HEK293T (cell line): ENCODE results near the gene ACCSL.

Experiments
- CTCF ChIA-PET: fragments of 350-600 bp; formaldehyde crosslinking; extraction: SDS; loops from one replicate; lab custom pipeline; 2021; ENCODE audit warnings: antibody characterized with exemption, inconsistent platforms; lab: Yijun Ruan, JAX
- POLR2A ChIA-PET: fragments of 350-600 bp; formaldehyde crosslinking; extraction: SDS; loops from one replicate; lab custom pipeline; 2020; ENCODE audit warnings: antibody characterized with exemption, inconsistent platforms; lab: Yijun Ruan, JAX
- DNase-seq: peaks from one replicate; pipeline ENCODE4 v3.0.0; 2012; ENCODE audit warnings: mixed read lengths; ENCODE audit errors: extremely low spot score
- ARNT ChIP-seq: fragments of 450-650 bp; IDR thresholded peaks from 2 replicates; pipeline ENCODE4 v1.6.1; 2017; ENCODE audit warnings: mild to moderate bottlenecking
- BHLHE40 ChIP-seq: fragments of 450-650 bp; IDR thresholded peaks from 2 replicates; pipeline ENCODE4 v1.6.1; 2016; ENCODE audit warnings: mild to moderate bottlenecking, moderate library complexity, borderline replicate concordance
- CTBP1 ChIP-seq: fragments of 450-650 bp; IDR thresholded peaks from 2 replicates; pipeline ENCODE4 v1.6.1; 2016; ENCODE audit warnings: borderline replicate concordance
- ELF4 ChIP-seq: fragments of 450-650 bp; IDR thresholded peaks from 2 replicates; pipeline ENCODE4 v1.6.1; 2017; ENCODE audit warnings: antibody characterized with exemption
- FOXA1 ChIP-seq: fragments of 450-650 bp; IDR thresholded peaks from 2 replicates; pipeline ENCODE4 v1.6.1; 2016; ENCODE audit warnings: mild to moderate bottlenecking
- FOXK2 ChIP-seq: fragments of 450-650 bp; IDR thresholded peaks from 2 replicates; pipeline ENCODE4 v1.6.1; 2016; ENCODE audit warnings: mild to moderate bottlenecking
- FOXM1 ChIP-seq: fragments of 450-650 bp; IDR thresholded peaks from 2 replicates; pipeline ENCODE4 v1.6.1; 2017; ENCODE audit warnings: mild to moderate bottlenecking, borderline replicate concordance
- HDGF ChIP-seq: fragments of 450-650 bp; IDR thresholded peaks from 2 replicates; pipeline ENCODE4 v1.6.1; 2017; ENCODE audit warnings: antibody characterized with exemption, borderline replicate concordance
- L3MBTL2 ChIP-seq: fragments of 450-650 bp; conservative IDR thresholded peaks from 2 replicates; pipeline ENCODE4 v1.6.1; 2016; ENCODE audit warnings: mild to moderate bottlenecking
- LEF1 ChIP-seq: fragments of 450-650 bp; IDR thresholded peaks from 2 replicates; pipeline ENCODE4 v1.6.1; 2017; ENCODE audit warnings: mild to moderate bottlenecking, borderline replicate concordance
- NFRKB ChIP-seq: fragments of 450-650 bp; IDR thresholded peaks from 2 replicates; pipeline ENCODE4 v1.6.1; 2016; ENCODE audit warnings: mild to moderate bottlenecking, moderate library complexity
- PKNOX1 ChIP-seq: fragments of 450-650 bp; IDR thresholded peaks from 2 replicates; pipeline ENCODE4 v1.6.1; 2016
- SP1 ChIP-seq: fragments of 450-650 bp; IDR thresholded peaks from 2 replicates; pipeline ENCODE4 v1.6.1; 2017
- SUZ12 ChIP-seq: fragments of 450-650 bp; IDR thresholded peaks from 2 replicates; pipeline ENCODE4 v1.6.1; 2016; ENCODE audit warnings: mild to moderate bottlenecking
- TARDBP ChIP-seq: fragments of 450-650 bp; IDR thresholded peaks from 2 replicates; pipeline ENCODE4 v1.6.1; 2016
- ZNF384 ChIP-seq: fragments of 450-650 bp; IDR thresholded peaks from 2 replicates; pipeline ENCODE4 v1.6.1; 2016

Gene ACCSL

GRCh38 chr11:44025727-44026126 is 22.1 kb upstream of the ACCSL start:
- no peak for DNase-seq
- no peak for TF ChIP-seq BHLHE40
- TF ChIP-seq HDGF = no peak
- TF ChIP-seq FOXA1 = no peak
- no peak for TF ChIP-seq LEF1
- TF ChIP-seq ARNT = no peak
- TF ChIP-seq L3MBTL2 = no peak
- CTCF ChIA-PET = no interaction called here

GRCh38 chr11:44028401-44028800 is 19.4 kb upstream of the ACCSL start:
- TF ChIP-seq NFRKB (no peak), L3MBTL2 (no peak)
- POLR2A ChIA-PET = no interaction called here
- CTCF ChIA-PET = interaction anchor here (0.6 kb wide), 1 partner anchor 81 kb away, joined by 4 read pairs; no protein-coding TSS in a partner anchor
- DNase-seq = no peak

More at GRCh38 chr11:44025727-44026126, 22.1 kb upstream of the ACCSL start:
- POLR2A ChIA-PET = no interaction called here

GRCh38 chr11:44028816-44029506 is 18.8 kb upstream of the ACCSL start:
- TF ChIP-seq FOXA1 (no peak), FOXM1 (no peak), PKNOX1 (no peak), NFRKB (no peak), ARNT (no peak), BHLHE40 (no peak), ELF4 (no peak), CTBP1 (no peak), L3MBTL2 (no peak), ZNF384 (no peak), HDGF (no peak)
- ChIA-PET CTCF (no interaction called here), POLR2A (no interaction called here)
- no peak for DNase-seq

GRCh38 chr11:44029507-44029845 is 18.3 kb upstream of the ACCSL start:
- POLR2A ChIA-PET = no interaction called here
- CTCF ChIA-PET = no interaction called here
- DNase-seq = no peak
- TF ChIP-seq ZNF384 (no peak), FOXK2 (no peak), TARDBP (no peak), BHLHE40 (no peak), FOXA1 (no peak), SUZ12 (no peak), CTBP1 (no peak), PKNOX1 (no peak), SP1 (no peak), ARNT (no peak), ELF4 (no peak), L3MBTL2 (no peak), LEF1 (no peak)

- ChIA-PET POLR2A (no interaction called here), CTCF (no interaction called here)
- DNase-seq = no peak
- TF ChIP-seq NFRKB (no peak), ARNT (no peak), CTBP1 (no peak), TARDBP (no peak), SP1 (no peak), LEF1 (no peak), SUZ12 (no peak)
Observed at GRCh38 chr11:44029977-44030911, 17.5 kb upstream of the ACCSL start.

- no peak for TF ChIP-seq L3MBTL2
- no peak for TF ChIP-seq FOXK2
- TF ChIP-seq TARDBP = no peak
- no peak for TF ChIP-seq BHLHE40
- TF ChIP-seq NFRKB = no peak
- TF ChIP-seq HDGF = no peak
- no peak for TF ChIP-seq SUZ12
- no peak for TF ChIP-seq SP1
- ChIA-PET CTCF (interaction anchor here (1.4 kb wide), 1 partner anchor 142 kb away, joined by 3 read pairs; no protein-coding TSS in a partner anchor), POLR2A (no interaction called here)
- DNase-seq = no peak
Observed at GRCh38 chr11:44030996-44031395, 16.8 kb upstream of the ACCSL start.

GRCh38 chr11:44031549-44031948 is 16.2 kb upstream of the ACCSL start:
- no peak for DNase-seq
- ChIA-PET CTCF (interaction anchor here (1.4 kb wide), 1 partner anchor 143 kb away, joined by 3 read pairs; no protein-coding TSS in a partner anchor), POLR2A (no interaction called here)
- TF ChIP-seq SUZ12 (no peak), PKNOX1 (no peak), ELF4 (no peak), ZNF384 (no peak), ARNT (no peak), L3MBTL2 (no peak)
